Gastroesophageal sphincter (tissue), 4 donors: ENCODE data around the gene CX3CL1. TPM values are rescaled to one million over a fixed set of nuclear protein-coding genes. Genes with fewer than 3 reads are reported as not detected.

ENCODE experiments used
- ATAC-seq: fragments of 150-250 bp; one replicate; pipeline ENCODE4 v1.9.1; 2016; ENCODE audit warnings: mild to moderate bottlenecking, moderate library complexity
- H3K27ac ChIP-seq, 4 donors: fragments of 200-600 bp; sonication (generic) in 3 of 4; 1 replicate in 3 of 4; 2 replicates in 1 of 4; pipeline ENCODE4 v1.5.1; 2016 to 2019
- H3K27me3 ChIP-seq: fragments of 200-600 bp; sonication (generic); one replicate; pipeline ENCODE4 v1.5.1; 2019
- H3K36me3 ChIP-seq, 2 donors: fragments of 200-600 bp; sonication (generic); one replicate each; pipeline ENCODE4 v1.5.1; 2019; ENCODE audit warnings: control low read depth in 1 of 2
- H3K4me1 ChIP-seq, 3 donors: fragments of 200-600 bp; sonication (generic); 1 replicate in 2 of 3; 2 replicates in 1 of 3; pipeline ENCODE4 v1.5.1; 2016 to 2019; ENCODE audit warnings: control low read depth in 2 of 3
- H3K4me3 ChIP-seq, 2 donors: fragments of 200-600 bp; sonication (generic); one replicate each; pipeline ENCODE4 v1.5.1; 2019; ENCODE audit warnings: mild to moderate bottlenecking in 1 of 2, moderate library complexity in 1 of 2
- H3K9me3 ChIP-seq, 3 donors: fragments of 200-600 bp; sonication (generic); one replicate each; pipeline ENCODE4 v1.5.1; 2017 to 2019; ENCODE audit warnings: control low read depth in 2 of 3
- EP300 ChIP-seq: sonication (generic); formaldehyde crosslinking; IDR thresholded peaks from one replicate; pipeline ENCODE4 v1.6.1; 2017; ENCODE audit warnings: antibody characterized with exemption, mild to moderate bottlenecking
- POLR2A ChIP-seq, 2 donors: fragments of 450-650 bp; IDR thresholded peaks; one replicate each; pipeline ENCODE4 v1.6.1; 2017; ENCODE audit warnings: antibody characterized with exemption in 2 of 2, mild to moderate bottlenecking in 2 of 2, moderate library complexity in 1 of 2
- POLR2AphosphoS5 ChIP-seq: sonication (generic); formaldehyde crosslinking; IDR thresholded peaks from one replicate; pipeline ENCODE4 v1.6.1; 2017; ENCODE audit warnings: antibody characterized with exemption
- WGBS, 2 donors: methylation state at CpG; one replicate each; pipeline ENCODE4 v1.1.5; 2018; ENCODE audit warnings: low coverage in 1 of 2; 5-methylcytosine and 5-hydroxymethylcytosine counted together
- small RNA-seq, 4 donors: library from RNA; depleted of rRNA; stranded (forward); fragments of <200 nt; gene quantifications; one replicate each; pipeline ENCODE3, GENCODE V24; 2016
- total RNA-seq, 4 donors: library from RNA; depleted of rRNA; stranded (reverse); fragments of >200 nt; gene quantifications; one replicate each; pipeline ENCODE4 v1.1.0, GENCODE V29; 2016
- TF ChIP-seq, protein P1 (sequence below), 4 experiments: fragments of 200-600 bp in 2 of 4; fragments of 450-650 bp in 2 of 4; sonication (generic) in 1 of 4; IDR thresholded peaks; one replicate each; pipeline ENCODE4 v1.5.1; 2017 to 2019; ENCODE audit warnings: antibody characterized with exemption in 4 of 4, mild to moderate bottlenecking in 2 of 4, moderate library complexity in 2 of 4

Gene CX3CL1
- total RNA-seq, 4 donors from 2014 or later: 18.6 to 45.8 (median 30.5) TPM

- H3K27ac ChIP-seq: no peak overlapping the region
- no peaks in the 10 kb centered on the region for H3K27me3 ChIP-seq
- H3K36me3 ChIP-seq: peaks cover 3 to 66% of the 10 kb centered on the region in 2 donors
- no peak overlapping the region for H3K4me3 ChIP-seq
- no peaks in the 10 kb centered on the region for H3K9me3 ChIP-seq
- peaks cover 0 to 11% (median 3%) of the 10 kb centered on the region in 3 donors for H3K4me1 ChIP-seq
- ATAC-seq: no peak
- TF ChIP-seq, protein P1, sequence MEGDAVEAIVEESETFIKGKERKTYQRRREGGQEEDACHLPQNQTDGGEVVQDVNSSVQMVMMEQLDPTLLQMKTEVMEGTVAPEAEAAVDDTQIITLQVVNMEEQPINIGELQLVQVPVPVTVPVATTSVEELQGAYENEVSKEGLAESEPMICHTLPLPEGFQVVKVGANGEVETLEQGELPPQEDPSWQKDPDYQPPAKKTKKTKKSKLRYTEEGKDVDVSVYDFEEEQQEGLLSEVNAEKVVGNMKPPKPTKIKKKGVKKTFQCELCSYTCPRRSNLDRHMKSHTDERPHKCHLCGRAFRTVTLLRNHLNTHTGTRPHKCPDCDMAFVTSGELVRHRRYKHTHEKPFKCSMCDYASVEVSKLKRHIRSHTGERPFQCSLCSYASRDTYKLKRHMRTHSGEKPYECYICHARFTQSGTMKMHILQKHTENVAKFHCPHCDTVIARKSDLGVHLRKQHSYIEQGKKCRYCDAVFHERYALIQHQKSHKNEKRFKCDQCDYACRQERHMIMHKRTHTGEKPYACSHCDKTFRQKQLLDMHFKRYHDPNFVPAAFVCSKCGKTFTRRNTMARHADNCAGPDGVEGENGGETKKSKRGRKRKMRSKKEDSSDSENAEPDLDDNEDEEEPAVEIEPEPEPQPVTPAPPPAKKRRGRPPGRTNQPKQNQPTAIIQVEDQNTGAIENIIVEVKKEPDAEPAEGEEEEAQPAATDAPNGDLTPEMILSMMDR (IDR thresholded peaks at IDR 0.05): no peak
- TF ChIP-seq POLR2A (IDR thresholded peaks at IDR 0.05) (no peak), EP300 (no peak), POLR2AphosphoS5 (no peak)
Observed at GRCh38 chr16:57427824-57428223, 55.5 kb downstream of the CX3CL1 start.

DNA sequence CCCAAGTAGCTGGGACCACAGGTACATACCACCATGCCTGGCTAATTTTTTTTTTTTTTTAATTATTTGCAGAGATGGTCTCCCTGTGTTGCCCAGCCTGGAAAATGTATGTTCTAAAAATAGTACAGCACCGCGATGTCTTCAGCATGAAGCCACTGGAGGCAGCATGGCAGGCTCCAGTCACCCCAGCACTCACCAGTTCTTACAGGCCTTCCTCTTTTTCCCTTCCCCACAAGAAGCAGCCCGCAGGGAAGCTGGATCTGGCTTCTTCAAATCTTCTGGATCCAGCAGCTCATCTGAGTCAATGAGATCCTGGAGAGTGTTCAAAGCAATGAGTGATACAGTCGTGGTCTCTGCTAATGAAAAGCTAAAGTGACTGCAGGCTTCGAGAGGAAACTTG is 58.7 kb downstream of the CX3CL1 start:
- WGBS, 2 donors: 63 to 89% methylated on average over 3 to 5 of the region's 5 CpGs
- no peak for ATAC-seq
- H3K36me3 ChIP-seq: peaks cover 8 to 98% of the 10 kb centered on the region in 2 donors

GRCh38 chr16:57432505-57432904 is 60.2 kb downstream of the CX3CL1 start:
- no peak for ATAC-seq
- TF ChIP-seq POLR2A (IDR thresholded peaks at IDR 0.05) (no peak), POLR2AphosphoS5 (no peak), EP300 (no peak)
- TF ChIP-seq, protein P1 (IDR thresholded peaks at IDR 0.05): no peak
- Histone ChIP-seq H3K4me3 (no peak overlapping the region), H3K27ac (no peak overlapping the region), H3K4me1 (no peaks in the 10 kb centered on the region), H3K36me3 (peaks cover 8 to 100% of the 10 kb centered on the region in 2 donors), H3K27me3 (no peaks in the 10 kb centered on the region), H3K9me3 (no peaks in the 10 kb centered on the region)
- WGBS, 2 donors: 92 to 100% methylated on average over 2 of the region's 2 CpGs

More for the DNA sequence above, 58.7 kb downstream of the CX3CL1 start:
- H3K9me3 ChIP-seq: no peaks in the 10 kb centered on the region
- H3K27me3 ChIP-seq: no peaks in the 10 kb centered on the region
- no peak overlapping the region for H3K27ac ChIP-seq
- no peaks in the 10 kb centered on the region for H3K4me1 ChIP-seq
- TF ChIP-seq, protein P1 (IDR thresholded peaks at IDR 0.05): no peak
- TF ChIP-seq POLR2A (IDR thresholded peaks at IDR 0.05) (no peak), EP300 (no peak), POLR2AphosphoS5 (no peak)
- no peak overlapping the region for H3K4me3 ChIP-seq

- Histone ChIP-seq H3K27ac (no peak overlapping the region), H3K4me3 (no peak overlapping the region), H3K27me3 (no peaks in the 10 kb centered on the region), H3K36me3 (peaks cover 8 to 100% of the 10 kb centered on the region in 2 donors), H3K9me3 (no peaks in the 10 kb centered on the region), H3K4me1 (no peaks in the 10 kb centered on the region)
- 80 to 82% methylated on average over 3 of the region's 3 CpGs for WGBS, 2 donors
- TF ChIP-seq POLR2AphosphoS5 (no peak), POLR2A (IDR thresholded peaks at IDR 0.05) (no peak), EP300 (no peak)
- TF ChIP-seq, protein P1 (IDR thresholded peaks at IDR 0.05): no peak
- ATAC-seq: no peak
Observed at GRCh38 chr16:57432989-57433388, 60.7 kb downstream of the CX3CL1 start.

DNA sequence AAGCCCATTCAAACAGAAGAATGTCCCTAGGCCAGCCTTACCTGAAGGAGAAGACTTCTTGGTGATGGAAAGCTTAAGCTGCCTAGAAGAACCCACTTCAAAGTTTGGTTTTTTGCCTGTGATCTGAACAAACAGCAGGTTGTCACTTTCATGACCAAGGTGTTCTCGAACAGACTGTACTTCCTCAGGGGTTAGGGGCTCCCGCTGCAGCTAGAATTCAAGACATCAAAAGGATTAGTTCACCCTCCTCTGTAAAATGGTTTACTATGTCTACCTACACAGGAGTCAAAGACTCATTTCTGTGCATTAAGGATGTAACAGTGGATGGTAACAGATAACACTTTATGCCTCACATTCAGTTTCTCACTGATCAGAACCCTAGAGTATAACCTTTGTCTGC is 61.7 kb downstream of the CX3CL1 start:
- no peaks in the 10 kb centered on the region for H3K4me1 ChIP-seq
- TF ChIP-seq POLR2A (IDR thresholded peaks at IDR 0.05) (no peak), POLR2AphosphoS5 (no peak), EP300 (no peak)
- TF ChIP-seq, protein P1 (IDR thresholded peaks at IDR 0.05): no peak
- no peak overlapping the region for H3K27ac ChIP-seq
- 72 to 100% methylated on average over 1 to 2 of the region's 2 CpGs for WGBS, 2 donors
- H3K4me3 ChIP-seq: no peak overlapping the region
- ATAC-seq: no peak
- no peaks in the 10 kb centered on the region for H3K27me3 ChIP-seq
- H3K36me3 ChIP-seq: peaks cover 8 to 100% of the 10 kb centered on the region in 2 donors
- H3K9me3 ChIP-seq: no peaks in the 10 kb centered on the region

Small RNAs within 50 kb of the gene (small RNA-seq; reads per million reads assigned to genes)
- gene AC108081.1: 0 reads per million in 4 donors

Other genes with a start within 250 kb of the CX3CL1 start
- 10 to 100 TPM; 54.9 to 80.7 (median 68.1) TPM for gene PSME3IP1, start 186.5 kb upstream of the CX3CL1 start, total RNA-seq
- 10 to 100 TPM; 28.2 to 31.8 (median 29.5) TPM for gene RSPRY1, start 186.2 kb upstream of the CX3CL1 start, total RNA-seq
- gene ARL2BP, start 127.2 kb upstream of the CX3CL1 start, total RNA-seq: 10 to 100 TPM; 52.5 to 82.2 (median 75.8) TPM
- 10 to 100 TPM in 1 of 4 donors, 1 to 10 TPM in 3; 1.7 to 11.4 (median 5.4) TPM for gene PLLP, start 87.8 kb upstream of the CX3CL1 start, total RNA-seq
- not detected for gene CCL22, start 13.7 kb upstream of the CX3CL1 start, total RNA-seq
- gene CCL17, start 32.3 kb downstream of the CX3CL1 start, total RNA-seq: not detected
- 10 to 100 TPM; 19.1 to 32.4 (median 25.8) TPM for gene CIAPIN1, start 74.9 kb downstream of the CX3CL1 start, total RNA-seq
- gene COQ9, start 75.0 kb downstream of the CX3CL1 start, total RNA-seq: 100 to 1,000 TPM in 1 of 4 donors, 10 to 100 TPM in 3; 45.0 to 122 (median 84.9) TPM
- 100 to 1,000 TPM in 2 of 4 donors, 10 to 100 TPM in 2; 80.0 to 141 (median 100.0) TPM for gene POLR2C, start 90.2 kb downstream of the CX3CL1 start, total RNA-seq
- 10 to 100 TPM; 16.6 to 36.6 (median 26.6) TPM for gene DOK4, start 114.0 kb downstream of the CX3CL1 start, total RNA-seq
- gene CCDC102A, start 164.1 kb downstream of the CX3CL1 start, total RNA-seq: 10 to 100 TPM; 24.4 to 56.6 (median 35.7) TPM
- gene ADGRG5, start 170.2 kb downstream of the CX3CL1 start, total RNA-seq: under 1 TPM in 1 of 4 donors, not detected in 3; 0.40 TPM